HPDE6-E6E7 (cell line): Measurements from ENCODE around the gene PXDN.

Experiments
- DNase-seq: peaks from one replicate; pipeline ENCODE4 v3.0.0; 2011; ENCODE audit warnings: missing footprints; ENCODE audit errors: extremely low spot score

The PXDN gene

DNA sequence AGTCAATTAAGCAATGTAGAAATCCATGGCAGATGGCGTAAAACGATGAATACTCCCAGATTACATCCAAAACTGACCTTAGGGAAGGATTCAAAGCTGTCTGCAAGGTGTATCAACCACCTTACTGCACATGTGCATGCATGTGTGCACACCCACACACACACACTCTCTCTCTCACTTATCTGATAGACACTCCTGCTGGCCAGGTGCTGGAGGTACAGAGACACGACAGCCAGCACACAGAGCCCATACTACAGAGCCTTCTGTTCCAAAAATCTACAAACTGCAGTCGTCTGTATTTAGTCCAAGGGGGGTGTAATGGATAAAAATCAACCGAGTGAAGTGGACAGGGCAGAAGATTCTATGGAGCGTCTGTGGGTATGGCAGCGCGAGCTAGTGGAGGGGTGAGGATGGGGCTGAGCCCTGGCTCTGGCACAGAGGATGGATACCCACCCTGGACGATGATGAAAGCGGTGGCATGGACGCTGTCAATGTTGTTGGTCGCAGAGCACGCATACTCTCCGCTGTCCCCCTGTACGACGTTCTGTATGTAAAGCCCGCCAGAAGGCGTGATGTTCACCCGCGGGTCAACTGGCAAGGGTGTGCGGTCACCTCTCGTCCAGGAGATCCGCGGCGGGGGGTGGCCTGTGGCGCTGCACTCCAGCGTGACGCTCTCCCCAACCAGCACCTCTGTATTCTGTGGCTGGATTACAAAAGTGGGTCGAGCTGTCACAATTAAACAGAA is 78.4 kb downstream of the PXDN start:
- no peak for DNase-seq

DNA sequence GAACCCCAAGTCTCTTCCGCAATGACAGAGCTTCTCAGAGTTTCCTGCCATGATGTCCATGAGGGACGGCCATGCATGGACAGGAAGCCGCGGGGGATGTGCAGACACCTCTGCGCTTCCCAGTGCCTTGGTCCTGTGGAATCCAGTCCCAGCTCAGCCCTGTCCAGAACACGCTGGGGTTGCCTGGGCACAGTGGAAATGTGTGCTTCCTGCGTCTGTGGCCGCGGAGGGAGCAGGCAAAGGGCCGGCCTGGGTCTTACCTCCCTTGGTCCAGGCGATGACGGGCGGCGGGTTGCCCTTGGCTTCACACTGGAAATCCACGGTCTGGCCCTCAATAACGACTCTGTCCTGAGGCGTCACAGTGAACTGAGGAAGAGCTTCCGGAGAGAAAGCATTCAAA is 79.6 kb downstream of the PXDN start:
- no peak for DNase-seq

DNA sequence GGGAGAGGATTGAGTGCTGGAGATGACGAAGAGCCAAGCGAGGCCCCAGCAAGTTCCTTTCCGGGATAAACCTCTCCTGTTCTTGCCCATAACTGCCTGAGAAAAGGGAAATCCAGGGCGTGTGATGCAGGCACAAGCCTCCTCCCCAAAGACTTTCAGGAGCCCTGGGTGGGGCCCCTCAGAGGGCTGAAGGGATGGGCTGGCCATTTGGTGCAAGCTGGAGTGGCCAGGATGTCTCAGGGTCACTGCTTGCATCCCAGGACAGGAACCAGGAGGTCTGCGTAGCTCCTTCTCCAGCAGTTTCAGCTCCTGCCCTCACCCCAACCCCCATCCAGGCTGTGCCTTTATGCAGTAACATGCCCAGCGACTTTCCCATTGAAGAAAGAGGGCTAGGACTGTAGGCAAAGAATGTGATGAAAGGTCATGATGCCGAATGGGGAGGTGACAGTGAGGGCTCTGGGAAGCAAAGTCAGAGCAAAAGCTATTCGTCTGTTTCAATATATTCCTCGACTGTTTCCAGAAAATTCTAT is 80.2 kb downstream of the PXDN start:
- no peak for DNase-seq

DNA sequence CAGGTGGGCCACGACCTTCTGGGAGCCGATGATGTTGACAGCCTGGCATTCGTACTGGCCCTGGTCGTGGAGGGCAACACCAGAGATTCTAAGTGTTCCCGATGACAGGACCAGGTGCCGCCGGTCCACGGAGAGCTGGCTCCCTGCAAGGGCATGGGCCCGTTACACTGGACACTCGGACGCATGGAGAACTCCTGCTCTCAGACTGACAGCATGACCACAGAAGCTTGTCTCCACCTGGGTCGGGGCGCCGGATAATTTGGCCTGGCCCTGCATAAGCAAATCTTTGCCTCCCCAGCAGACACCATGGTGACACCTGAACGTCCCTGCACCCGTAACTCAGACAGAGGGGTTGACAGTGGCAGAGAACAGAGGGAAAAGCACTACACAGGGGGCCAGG is 80.7 kb downstream of the PXDN start:
- no peak for DNase-seq

DNA sequence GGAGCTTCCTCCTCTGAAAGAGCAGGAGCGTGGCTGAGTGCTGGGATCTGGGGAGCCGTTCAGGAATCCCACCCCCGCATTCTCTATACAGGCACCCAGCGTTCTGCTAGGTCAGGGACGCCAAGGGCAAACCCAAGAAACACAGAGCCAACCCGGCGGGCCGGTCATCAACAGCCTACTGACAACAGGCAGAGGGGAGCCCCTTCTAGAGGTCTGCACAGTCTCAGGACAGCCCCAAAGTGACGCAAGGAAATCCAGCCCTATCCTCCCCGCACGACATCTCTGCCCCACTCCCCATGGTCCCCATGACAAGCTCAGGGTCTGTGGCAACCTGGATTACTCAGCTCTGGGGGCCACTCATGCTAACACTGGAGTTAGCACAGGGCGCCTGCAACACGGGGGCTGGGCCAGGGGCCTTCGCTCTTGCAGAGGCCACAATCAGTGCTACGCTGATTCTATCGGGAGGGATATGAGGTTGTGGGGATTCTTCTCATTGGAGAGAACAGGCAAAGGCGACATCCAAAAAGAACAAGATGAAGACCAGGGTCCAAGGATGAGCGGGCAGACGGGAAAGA is 81.6 kb downstream of the PXDN start:
- DNase-seq: no peak

DNA sequence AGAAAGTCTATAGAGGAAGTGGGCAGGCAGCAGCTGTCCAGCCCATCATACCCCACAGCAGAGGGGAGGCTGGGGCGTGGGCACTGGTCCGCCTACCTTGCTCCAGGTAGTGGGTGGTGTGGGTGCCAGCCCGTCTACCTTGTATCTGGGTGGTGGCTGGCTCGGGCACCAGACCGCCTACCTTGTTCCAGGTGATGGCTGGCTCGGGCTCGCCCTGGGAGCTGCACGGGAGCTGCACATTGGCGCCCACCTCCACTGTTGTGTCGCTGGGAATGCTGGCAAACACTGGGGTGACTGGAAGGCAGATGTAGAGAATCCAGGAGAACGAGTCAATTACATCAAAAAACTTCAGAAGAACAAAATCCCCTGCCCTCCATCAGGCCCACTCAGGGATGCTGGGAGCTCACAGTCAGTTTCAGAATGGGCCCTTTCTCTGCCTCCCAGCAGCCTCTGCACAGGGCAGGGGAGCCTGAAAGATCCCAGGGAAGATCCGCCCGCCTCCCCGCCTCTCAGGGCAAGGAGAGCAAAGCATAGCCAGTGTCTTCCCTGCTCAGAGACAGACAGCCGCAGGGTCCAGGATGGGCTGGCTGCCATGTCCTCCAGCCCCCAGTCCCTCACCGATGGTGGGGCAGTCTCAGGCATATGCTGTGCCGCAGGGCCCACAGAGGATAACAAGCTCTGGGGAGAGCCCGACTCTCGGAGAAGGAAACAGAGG is 82.3 kb downstream of the PXDN start:
- no peak for DNase-seq

DNA sequence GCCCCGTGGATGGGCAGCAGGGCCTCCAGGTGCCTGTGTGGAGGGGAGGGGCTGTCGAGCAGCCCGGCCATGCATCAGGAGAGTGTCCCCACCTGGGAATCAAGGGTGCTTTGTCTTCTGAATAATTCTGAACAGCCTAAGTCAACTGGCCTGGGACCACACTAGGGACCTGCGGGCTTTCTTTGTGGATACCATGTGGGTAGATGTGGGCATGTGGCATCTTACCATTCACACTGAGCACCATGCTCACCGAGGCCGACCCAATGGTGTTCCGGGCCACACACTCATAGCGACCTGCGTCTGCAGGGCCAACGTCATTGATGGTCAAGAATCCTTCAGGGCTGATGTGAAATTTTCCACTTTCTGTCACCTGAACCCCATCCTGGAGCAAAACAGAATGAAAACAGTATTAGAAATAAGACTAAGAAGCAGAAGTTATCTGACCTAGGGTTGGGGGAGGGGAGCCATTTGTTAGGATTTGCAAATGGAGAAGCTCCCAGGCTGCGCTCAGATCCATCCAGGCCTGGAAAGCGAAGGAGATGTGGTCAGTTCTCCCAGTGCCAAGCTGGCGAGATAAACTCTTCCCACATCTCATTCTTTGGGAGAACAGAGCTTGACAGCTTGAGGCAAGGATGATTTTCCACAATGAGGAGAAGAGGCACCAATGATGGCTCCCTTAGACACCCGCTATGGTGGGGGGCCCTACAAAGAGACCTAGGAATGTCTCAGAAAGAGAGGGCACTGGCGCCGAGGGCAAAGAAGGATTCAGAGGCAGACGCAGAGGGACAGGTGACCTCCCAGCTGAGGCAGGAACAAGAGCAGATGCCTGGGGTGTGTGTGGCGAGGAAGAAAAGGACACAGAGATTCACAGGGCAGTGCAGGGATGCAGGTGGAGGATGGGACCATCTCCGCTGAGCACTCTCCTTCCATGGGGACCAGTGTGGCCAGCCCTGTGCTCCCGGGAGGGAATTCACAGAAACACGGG is 83.4 kb downstream of the PXDN start:
- DNase-seq: no peak

DNA sequence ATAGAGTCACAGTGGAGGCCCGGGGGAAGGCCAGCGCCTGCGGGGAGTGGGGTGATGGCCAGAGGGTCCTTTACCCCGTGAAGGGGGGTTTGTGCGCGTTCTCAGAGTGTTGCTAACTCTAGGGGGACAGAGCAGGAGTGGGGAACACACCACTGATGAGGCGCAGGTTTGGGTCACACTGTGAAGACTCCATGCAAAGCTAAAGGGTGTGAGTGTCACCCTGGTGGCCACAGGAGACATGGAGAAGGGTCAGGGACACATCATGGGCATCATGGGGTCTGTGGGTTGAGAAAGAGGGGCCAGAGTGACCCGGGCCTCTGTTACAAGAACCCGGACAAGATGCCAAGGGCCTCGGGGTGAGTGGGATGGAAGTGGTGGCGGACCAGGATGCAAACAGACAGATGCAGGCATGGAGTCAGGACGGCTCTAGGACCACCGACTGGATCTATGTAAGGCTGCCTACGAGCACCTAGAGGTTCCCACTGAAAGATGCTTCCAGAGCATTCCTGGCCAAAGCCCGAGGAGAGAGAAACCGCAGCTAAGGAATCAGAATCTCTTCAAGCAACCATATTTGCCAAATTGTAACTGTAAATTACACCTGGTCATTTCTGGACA is 84.3 kb downstream of the PXDN start:
- DNase-seq: no peak

DNA sequence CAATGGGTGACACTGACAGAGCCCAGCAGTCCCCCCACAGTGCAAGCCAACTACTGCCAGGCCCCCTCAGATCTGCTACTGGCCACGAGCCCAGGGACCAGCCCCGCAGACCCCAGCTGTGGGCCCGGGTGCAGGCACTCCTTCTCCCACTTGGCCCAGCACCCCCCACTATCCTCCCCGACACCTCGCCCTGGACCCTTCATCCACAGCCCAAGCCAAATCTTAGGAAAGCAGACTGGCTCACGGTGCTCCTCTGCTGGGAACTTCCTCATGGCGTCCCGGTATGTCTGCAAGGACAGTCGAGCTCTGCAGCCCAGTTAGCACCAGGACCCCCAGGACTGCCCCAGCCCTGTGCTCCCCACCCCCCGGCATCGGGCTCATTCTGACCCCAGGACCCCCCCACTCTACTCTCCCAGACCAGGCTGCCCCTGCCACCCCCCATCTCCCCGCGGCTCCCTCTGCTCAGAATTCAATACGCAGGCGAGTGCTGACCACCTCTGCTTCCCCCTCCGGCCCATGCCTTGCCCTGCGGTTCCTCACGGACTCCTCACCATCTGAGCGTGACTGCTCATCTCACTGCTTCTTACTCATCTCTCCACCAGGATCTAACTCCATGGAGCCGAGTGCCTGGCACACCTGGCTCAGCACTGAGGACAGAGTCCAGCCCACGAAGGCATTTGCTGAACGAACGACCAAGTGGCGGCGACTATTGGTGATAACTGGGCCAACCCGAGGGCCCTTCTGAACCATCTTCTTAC is 85.7 kb downstream of the PXDN start:
- DNase-seq: no peak

DNA sequence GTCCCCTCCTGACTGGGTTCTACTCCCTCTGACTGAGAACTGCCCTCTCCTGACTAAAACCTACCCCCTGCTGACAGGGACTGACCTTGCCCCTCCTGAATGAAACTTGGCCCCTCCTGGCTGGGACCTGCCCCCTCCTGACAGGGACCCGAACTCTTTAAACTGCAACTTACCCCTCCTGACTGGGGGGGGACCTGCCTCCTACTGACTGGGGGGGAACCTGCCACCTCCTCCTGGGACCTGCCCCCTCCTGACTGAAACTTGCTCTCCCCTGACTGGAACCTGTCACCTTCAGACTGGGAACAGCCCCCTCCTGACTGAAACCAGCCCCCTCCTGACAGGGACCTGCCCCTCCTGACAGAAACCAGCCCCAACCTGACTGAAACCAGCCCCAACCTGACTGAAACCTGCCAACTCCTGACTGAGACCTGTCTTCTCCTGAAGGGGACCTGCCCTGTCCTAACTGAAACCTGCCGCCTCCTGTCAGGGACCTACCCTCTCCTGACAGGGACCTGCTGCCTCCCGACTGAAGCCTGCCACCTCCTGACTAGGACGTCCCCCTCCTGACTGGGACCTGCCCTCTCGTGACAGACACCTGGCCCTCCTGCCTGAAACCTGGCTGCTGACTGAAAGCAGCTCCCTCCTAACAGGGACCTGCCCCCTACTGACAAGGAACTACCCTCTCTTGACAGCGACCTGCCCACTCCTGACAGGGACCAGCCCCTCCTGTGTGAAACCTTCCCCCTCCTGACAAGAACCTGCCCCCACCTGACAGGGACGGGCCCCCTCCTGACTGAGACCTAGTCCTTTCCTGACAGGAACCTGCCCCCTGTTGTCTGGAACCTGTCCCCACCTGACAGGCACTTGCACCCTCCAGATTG is 87.1 kb downstream of the PXDN start:
- no peak for DNase-seq

DNA sequence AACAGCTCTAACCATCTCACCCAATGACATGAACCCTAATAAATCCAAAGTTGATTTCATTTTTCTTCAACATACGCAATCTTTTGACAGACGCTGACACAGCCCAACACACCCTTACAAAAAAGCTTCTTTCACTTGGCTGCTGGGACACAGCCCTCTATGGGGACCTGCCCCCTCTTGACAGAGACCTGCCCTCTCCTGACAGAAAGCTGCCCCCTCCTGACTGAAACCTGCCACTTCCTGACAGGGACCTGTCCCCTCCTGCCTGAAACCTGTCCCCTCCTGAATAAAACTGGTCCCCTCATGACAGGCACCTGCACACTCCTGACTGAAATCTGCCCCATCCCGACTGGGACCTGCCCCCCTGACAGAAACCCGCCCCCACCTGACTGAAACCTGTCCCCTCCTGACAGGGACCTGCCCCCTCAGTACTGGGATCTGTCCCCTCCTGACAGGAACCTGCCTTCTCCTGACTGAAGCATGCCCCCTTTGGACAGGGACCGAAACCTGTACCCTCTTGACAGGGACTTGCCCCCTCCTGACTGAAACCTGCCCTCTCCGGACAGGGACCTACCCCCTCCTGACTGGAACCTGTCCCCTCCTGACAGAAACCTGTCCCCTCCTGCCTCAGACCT is 87.9 kb downstream of the PXDN start:
- DNase-seq: no peak

DNA sequence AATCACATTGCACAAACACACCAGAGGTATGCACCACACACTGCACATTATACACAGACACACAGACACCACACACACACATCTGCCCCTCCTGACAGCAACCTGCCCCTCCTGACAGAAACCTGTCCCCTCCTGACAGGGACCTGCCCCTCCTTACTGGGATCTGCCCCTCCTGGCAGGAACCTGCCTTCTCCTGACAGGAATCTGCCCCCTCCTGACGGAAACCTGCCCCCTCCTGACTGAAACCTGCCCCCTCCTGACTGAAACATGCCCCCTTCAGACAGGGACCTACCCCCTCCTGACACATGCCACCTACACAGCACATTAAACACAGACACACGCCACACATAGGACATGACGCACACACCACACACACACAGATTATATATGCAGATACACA is 88.9 kb downstream of the PXDN start:
- DNase-seq: no peak

DNA sequence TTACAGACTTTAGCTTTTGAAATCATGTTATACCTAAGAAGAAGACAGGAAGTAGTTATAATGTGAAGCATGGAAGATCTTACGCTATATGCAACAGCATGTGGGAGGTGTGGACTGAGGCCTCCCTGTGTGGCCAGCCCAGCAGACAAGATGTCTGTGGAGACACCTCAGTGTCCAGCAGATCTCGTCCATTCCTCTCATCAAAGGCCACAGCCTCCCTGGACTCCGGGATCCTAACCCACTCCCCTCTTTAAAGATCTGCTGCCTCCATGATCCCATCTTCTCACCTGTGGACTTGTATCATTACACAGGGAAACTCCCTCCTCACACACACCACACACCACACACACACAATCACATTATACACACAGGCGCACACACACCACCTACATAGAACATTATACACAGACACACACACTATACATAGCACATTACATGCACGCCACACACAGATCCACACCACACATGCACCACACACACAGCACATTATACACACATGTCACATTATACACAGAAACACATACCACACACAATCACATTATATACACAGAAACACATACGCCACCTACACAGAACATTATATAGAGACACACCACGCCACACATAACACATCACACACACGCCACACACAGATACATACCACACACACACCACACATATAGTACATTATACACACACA is 89.5 kb downstream of the PXDN start:
- DNase-seq: no peak

DNA sequence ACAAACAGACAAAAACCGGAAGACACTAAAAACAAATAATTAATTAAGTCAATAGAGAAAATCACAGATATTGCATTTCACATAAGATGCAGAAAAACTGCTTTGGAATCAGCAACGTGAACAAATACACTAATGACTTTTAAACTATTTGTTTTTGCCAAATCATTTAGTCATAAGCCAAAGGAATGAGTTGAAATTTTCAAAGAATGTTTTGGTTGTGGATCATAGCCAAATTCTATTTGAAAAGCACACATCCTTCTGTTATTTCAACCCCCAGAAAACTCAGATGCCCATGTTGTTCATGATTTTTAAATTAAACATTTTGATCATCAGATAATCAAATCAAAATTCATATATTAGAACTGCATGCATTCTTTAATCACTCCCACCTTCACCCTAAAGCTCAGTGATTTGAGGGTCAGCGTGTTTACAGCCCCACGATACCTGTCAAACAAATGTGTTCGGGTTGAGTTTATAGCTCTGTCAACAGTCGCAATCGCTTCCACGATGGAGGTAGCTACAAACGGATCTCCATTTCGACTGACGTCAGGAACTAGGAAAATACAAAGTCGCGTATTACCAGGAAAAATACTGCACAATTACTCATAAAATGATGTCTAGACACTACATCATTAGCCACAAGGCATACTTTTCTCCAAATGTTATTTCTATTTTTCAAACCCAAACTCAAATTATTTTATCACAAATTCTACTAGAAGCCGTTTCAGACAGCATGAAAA is 90.2 kb downstream of the PXDN start:
- no peak for DNase-seq

DNA sequence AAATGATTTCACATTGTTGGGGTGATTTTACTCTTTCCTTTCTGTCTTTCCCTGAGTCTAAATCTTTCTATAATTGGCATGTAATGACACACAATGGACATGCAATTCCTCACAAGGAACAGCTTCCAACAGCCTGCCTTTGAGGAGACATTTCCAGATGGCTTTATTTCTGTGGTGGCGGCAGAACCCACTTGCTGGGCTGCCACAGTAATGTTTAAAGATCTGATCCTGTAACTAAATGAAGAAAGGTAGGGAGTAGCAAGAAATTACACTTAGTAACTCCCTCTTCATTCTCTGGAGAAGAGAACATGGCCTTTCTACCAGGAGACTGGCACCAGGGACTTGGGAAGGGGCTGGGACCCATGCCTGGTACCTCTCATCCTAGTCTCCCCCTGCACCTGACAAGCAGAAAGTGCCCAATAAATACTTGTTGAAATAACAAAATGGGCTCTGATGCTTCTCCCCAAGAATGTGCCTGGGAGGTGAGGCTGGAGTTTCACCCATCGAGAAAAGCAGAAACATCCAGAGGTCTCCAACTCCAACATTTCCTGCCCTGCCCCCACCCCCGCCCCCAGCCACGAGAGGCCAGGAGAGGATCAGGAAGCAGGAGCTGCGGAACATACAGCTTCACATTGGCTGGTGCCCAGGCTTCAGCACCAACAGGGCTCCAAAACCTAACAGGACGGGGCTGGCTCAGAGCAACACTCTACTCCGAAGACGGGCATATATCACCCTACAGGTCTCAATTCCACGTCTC is 92.1 kb downstream of the PXDN start:
- DNase-seq: no peak

DNA sequence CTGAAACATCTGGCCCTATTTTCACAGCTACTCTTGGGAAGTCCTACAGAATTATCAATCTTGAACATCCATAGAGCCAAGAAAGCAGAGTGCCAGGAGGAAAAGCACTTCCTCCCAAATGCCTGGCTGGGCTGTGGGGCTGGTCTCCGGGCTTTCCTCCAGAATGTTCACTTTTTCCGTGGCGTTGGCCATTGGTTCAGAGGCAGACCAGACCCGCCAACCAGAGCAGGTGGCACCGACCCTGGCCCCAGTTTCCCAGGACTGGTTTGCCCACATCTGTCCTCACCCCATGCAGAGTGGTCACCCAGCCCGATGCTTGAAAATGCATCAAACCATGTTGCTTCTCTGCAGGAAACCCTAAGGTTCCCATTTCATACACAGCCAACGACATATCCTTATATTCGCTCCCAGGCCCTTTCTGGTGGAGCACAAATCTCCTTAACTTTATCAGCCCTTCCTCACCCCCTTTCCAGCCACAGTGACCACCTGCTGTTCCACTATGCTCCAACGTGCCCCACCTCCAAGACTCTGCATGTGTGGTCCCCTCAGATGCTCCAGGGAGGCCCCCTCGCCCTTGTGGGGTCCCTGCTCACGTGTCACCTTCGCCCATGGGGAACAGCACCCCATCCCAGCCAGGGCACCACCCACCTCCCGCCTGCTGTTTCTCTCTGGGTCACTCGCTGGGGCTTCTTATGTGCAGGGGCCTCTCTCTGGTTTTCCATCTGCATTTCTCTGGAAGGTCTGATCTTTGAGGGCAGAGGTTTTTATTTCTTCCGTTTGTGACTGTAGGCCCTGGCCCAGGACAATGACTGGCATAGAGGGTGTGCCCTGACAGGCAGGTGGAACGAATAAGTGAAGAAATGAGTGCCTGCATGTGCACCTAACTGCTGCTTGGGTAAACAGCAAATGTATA is 92.9 kb downstream of the PXDN start:
- no peak for DNase-seq
